HCT116 (cell line): ENCODE results near the gene UMAD1.

Experiments
- CTCF ChIP-seq, 3 experiments: fragments of 200-600 bp in 1 of 3; sonication (generic) in 1 of 3; IDR thresholded peaks in 2 of 3; conservative IDR thresholded peaks in 1 of 3; 2 replicates each; pipeline ENCODE4 v1.5.1; 2012 to 2017; ENCODE audit warnings: low read depth in 2 of 3, low read length in 2 of 3, antibody characterized with exemption in 1 of 3, borderline replicate concordance in 1 of 3, control low read depth in 1 of 3, mild to moderate bottlenecking in 1 of 3, mixed read lengths in 1 of 3, mixed run types in 1 of 3, moderate library complexity in 1 of 3; ENCODE audit not compliant: insufficient read depth in 1 of 3
- ELF1 ChIP-seq: IDR thresholded peaks from 2 replicates; pipeline ENCODE4 v1.6.1; 2012; ENCODE audit warnings: low read depth, borderline replicate concordance

GRCh38 chr7:7761974-7762779 lies 121.6 kb downstream of the UMAD1 start:
- TF ChIP-seq CTCF (IDR thresholded peaks at IDR 0.05 in 2 of 3, conservative IDR thresholded peaks at IDR 0.05 in 1 of 3; ENCODE audit: borderline replicate concordance in 1 of 3, insufficient read depth in 1 of 3, low read depth in 2 of 3, low read length in 2 of 3) (no peak), ELF1 (no peak)
